Activated CD4-positive, alpha-beta T cell treated with anti-CD3 and anti-CD28 coated beads, Interleukin-10, Interleukin-2, amounts not matched to agents 100 ng/mL and 50 ng/mL, durations not matched to agents 16 hours and 8 hours (primary cell): ENCODE data around the gene DEFB124.
"Not testable (repeated sequence)": the region's sequence is repeated elsewhere in the genome, so short reads cannot be mapped to it uniquely, and the experiment has no call there.

Experiments
- DNase-seq: peaks from one replicate; pipeline ENCODE4 v3.0.0-alpha.2; 2020

DEFB124 gene, protein sequence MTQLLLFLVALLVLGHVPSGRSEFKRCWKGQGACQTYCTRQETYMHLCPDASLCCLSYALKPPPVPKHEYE

DNA sequence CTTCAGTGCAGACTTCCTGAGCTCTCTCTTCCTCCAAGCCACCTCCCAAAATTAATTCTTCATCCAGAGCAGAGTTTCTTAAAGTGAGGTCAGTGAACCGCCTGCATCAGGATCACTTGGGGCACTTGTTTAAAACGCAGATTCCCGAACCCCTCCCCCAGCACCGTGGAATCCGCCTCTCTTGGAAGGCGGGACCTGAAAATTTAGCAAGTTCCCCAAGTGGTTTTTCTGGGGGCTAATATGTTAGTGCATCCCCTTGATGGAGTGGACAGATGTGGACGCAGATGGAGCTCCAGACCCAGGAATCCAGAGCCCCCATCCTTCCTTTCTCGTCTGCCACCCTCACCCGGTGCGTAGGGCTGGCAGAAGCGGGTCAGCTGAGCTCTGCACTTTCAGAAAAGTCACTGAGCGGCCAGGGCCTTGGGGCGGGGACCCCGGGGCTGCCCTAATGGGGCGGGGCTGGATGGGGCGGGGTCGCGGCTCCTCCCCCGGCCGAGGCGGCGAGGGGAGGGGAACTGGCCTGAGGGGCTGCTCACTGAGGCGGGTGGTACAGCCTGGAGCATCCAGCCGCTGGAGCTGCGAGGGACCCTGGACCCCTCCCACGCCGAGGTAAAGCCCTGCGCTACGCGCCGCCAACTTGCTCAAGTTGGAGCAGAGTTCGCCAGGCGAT is at the start of gene DEFB124, which contains the start of gene REM1:
Gene DEFB124 (minus strand): TSS at position 370 of the 670 bp plus-strand sequence. CDS start 2,114 bp downstream, outside the sequence.
Gene REM1 (plus strand): TSS at position 531 of the 670 bp plus-strand sequence. CDS start 1,158 bp downstream, outside the sequence.
- DNase-seq: no peak

DNA sequence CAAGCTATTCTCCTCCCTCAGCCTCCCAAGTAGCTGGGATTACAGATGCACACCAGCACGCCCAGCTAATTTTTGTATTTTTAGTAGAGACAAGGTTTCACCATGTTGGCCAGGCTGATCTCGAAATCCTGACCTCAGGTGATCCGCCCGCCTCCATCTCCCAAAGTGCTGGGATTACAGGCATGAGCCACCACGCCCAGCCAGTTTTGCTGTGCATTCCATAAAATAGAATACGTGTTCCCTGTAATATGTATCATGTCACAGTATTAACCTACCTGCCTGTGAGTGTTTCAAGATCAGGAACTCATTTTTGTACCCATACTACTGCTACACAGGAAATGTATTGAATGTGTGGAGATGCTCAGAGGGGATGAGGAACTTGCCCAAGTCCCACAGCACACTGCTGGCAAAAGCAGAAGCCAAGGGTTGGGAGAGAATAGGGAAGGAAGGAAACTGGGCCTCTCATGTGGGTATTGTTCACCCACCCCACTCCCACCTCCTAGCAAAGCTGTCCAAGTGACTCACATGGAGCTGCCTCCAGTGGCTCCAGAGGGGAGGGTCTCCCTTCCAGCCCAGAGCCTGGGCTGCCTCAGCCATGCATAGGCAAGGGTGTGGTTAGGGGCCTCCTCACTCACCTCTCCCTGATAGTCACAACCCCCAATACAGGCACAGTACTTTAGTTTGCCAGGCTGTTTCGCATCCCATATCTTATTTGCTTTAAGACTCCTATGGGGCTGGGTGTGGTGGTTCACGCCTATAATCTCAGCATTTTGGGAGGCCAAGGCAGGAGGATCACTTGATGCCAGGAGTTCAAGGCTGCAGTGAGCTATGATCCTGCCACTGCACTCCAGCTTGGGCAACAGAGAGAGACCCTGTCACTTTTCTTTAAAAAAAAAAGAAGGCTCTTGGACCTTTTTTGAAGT is 48.7 kb upstream of the DEFB124 start:
- DNase-seq: no peak

DNA sequence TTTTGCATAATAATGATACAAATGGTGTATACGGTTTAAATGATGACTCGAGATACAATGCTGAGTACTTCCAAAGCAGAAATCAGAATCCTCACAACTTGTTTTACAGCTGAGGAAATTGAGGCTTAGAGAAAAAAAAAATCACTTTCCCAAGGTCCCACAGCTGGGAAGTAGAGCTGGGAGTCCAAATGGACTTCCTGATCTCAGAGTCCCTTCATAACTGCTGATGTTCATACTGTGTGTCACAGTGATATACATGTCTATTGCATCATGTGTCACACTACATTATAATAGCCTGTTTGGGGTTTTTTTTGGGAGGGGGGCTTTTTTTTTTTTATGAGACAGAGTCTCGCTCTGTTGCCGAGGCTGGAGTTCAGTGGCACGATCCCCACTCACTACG is 47.8 kb upstream of the DEFB124 start:
- DNase-seq: no peak

DNA sequence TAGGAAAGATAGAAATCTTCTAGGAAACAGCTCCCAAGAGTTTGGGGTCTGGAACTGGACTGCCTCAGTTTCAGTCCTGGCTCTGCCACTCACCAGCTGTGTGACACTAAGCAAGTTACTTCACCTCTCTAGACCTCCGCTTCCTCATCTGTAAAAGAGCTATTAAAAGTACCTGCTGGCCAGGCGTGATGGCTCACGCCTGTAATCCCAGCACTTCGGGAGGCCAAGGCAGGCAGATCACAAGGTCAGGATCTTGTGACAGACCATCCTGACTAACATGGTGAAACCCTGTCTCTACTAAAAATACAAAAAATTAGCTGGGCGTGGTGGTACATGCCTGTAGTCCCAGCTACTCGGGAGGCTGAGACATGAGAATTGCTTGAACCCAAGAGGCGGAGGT is 46.3 kb upstream of the DEFB124 start:
- DNase-seq: not testable (repeated sequence)

DNA sequence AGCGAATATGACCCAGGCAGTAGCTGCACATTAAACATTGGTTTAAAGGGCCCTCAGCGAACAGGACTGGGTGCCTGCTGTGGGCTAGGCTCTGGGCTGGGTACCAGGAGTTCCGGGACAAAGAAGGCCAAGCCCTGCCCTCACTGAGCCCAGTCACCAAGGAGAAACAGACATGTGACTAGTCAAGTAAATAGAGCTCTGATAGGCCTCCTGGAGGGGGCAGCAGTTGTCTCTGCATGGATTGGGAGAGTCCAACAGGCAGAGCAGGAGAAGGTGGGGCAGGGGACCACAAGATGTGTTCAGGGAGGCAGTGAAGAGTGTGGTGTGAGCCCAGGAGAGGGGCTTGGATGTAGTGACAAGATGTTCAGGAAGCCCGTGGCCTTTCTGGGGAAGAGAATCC is 42.4 kb upstream of the DEFB124 start:
- DNase-seq: no peak

DNA sequence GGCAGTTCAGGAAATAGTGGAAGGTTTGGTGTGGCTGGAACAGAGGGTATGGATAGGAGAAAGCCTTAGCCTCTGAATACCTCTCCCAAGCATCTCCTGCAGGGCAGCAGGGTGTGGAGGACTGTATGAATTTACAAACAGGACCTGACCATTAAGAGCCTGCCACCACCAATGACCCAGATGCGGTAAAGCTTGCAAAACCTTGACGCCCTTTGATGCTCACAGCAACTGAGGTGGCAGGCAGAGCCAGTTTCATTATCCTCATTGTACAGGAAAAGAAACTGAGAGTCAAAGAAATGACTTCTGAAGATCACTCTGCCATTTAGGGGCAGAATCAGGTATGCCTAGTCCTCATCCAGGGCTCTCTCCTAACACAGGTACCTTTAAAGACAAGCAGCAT is 41.7 kb upstream of the DEFB124 start:
- peak; percentile 56 for DNase-seq

DNA sequence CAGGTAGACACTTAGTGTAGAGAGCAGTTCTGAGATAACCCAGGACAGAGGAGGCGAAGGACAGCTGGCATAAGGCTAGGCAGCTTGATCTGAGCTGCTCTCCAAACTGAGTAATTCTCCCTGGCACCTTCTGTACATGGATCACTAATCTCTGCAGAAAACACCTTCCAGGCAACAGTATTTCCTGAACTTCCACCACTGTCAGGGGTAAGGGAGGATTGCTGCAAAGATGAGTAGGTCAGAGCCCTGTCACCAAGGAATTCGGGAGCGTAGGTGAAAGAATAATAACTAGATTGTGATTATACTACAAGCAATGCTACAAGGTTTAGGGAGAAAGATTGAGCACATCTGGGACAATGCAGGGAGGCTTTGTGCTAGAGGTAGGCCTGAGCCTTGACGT is 41.2 kb upstream of the DEFB124 start:
- DNase-seq: no peak

DNA sequence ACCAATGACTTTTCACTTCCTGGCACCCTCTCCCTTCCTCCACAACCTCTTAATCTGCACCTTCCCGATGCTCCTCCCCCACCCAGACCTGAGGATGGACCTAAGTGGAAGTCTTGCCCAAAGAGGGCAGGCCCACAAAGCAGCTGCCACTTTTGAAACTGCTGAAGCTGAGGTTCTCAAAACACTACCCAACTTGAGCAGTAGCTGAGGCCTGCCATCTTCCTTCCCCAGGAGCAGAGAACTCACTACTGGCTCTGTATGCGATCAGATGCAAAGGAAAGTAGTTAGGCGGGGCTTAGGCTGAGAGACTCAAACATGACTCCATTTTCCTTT is 40.8 kb upstream of the DEFB124 start:
- DNase-seq: peak; percentile 59

DNA sequence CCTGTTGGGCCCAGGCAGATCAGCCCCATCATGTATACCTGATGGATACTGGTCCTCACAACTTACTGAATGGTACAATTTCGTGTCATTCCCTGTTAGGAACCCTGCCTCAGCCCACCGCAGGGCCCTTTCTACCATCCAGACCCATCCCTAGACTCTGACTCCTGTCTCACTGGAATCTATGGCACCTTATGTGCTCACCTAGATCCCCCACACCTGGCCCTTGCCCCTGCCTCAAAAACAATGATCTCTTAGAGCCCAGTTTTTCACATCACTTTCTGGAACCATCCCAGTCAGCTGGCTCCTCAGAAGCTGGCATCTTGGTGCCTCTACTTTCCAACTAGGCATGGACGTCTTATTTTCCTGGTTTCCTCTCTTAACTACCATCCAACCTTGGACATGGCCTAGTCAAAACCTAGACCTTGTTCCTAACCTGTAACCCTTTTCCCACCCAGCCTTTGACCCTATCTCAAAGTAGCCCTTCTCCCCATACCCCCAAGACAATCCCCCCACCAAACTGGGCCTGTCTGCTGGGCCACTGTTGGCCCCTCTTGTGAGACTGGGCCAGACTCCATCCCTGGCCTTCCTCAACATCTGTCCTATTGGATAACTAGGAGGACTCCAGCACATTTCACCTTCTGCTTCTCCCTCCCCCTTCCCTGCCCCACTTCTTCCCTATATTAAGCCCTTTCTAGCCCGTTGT is 40.3 kb upstream of the DEFB124 start:
- DNase-seq: no peak

DNA sequence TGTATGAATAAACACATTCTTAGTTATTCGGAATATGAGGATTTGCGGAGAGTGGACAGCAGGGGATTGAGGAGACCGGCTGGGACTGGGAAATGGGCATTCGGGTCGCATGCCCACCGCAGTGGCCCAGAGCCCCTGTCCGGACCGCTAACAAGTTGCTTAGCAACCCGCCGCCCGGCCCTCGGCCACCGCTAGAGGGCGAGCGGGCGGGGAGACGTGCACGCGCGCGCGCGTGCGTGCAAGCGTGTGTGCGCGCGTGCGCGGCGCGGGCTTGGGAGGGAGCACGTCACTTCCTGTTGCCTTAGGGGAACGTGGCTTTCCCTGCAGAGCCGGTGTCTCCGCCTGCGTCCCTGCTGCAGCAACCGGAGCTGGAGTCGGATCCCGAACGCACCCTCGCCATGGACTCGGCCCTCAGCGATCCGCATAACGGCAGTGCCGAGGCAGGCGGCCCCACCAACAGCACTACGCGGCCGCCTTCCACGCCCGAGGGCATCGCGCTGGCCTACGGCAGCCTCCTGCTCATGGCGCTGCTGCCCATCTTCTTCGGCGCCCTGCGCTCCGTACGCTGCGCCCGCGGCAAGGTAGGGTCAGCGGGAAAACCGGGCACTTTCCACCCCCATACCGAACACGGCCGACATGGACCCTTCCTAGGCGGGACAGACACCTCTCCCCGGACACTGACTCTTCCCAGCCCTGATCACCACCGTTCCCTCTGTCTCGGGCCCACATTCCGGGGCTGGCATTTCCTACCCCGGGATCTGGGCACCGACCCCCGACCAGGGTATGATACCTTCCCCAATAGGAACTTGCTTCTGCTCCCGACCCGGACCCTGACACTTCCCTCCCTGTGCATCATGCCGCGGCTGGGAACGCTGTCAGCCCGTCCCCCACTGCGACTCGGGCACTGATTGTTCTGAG is 39.5 kb upstream of the DEFB124 start, which contains the start of gene HM13:
Gene HM13 (plus strand): TSS at position 289 of the 918 bp plus-strand sequence. CDS start 110 bp downstream, at position 399.
- peak; percentile 94 for DNase-seq

DNA sequence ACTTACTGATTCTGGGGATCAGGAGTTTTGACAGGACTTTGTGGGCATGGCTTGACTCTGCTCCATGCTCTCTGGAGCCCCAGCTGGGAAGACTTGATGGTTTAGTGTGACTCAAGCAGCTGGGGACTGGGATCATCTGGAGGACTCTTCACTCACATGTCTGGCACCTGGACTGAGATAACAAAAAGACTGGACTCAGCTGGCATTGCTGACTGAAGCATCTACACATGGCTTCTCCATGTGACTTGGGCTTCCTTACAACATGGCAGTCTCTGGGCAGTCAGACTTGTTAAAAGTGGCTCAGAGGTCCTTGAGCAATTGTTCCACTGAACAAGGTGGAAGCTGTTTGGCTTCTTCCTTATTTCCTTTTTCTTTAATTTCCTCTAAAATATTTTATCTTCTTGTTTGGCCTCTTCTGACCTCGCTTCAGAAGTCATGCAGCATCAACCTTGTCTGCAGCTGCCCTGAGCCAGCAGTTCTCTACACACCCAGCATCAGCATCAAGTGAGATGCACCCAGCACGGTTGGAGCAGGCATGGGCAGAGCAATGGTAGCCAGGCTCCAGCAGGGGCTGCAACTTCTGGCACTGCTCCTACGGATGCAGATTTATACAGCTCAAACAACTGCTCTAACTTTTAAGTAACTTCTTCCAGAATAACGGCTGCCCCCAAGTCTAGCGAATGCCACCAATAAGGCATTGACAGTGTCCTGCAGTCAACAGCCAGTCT is 33.8 kb upstream of the DEFB124 start:
- no peak for DNase-seq

DNA sequence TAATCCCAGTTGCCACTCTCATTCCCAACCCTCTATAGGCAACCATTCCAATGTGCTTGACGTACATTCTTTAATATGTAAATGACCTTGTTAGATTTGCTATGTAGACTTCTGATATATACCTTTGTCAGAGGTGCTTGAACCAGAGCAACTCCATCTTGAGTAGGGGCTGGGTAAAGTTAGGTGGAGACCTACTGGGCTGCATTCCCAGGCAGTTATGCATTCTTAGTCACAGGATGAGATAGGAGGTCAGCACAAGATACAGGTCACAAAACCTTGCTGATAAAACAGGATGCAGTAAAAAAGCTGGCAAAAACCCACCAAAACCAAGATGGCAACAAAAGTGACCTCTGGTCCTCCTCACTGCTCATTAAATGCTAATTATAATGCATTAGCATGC is 31.0 kb upstream of the DEFB124 start:
- DNase-seq: no peak

DNA sequence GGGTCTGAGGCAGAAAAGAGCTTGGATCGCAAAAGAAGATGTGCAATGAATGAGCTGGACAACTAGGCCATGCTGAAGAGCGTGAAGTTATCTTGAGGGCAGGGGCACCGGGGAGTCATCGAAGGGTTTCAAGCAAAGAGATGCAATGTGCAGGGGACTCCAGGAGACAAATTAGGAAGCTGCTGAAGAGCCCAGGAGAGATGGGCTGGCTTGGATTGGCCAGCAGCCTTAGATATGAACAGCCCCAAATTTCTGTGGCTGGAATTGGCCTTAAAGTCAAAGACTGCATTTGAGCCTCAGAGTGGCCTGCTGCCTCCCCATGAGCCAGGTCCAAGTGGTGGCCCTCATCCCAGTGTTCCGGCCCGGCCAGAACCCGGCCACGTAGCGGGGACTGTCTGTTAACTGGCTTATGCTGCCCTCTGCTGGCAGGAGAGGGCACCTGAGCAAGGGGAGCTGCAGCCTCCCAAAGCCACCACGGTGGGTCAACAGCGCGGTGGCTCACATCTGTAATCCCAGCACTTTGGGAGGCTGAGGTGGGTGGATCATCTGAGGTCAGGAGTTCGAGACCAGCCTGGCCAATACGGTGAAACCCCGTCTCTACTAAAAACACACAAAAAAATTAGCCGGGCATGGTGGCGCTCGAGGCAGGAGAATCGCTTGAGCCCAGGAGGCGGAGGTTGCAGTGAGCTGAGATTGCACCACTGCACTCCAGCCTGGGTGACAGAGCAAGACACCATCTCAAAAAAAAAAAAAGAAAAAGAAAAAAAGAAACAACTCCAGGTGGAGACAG is 28.2 kb upstream of the DEFB124 start:
- DNase-seq: peak; percentile 85

DNA sequence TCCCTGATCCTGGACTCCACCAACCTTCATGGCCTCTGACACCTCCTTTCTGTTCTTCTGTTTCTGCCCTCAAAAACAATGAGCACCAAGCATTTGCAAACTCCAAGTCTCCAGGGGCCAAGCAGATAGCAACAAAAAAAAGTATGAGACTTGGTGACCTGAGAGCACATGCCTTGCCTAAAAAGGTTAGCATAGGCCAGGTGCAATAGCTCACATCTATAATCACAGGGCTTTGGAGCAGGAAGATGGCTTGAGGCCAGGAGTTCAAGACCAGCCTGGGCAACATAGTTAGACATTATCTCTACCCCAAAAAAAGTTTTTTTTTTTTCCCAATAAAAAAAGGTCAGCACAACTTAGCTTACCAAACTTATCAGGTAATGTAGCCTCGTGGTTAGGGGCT is 25.6 kb upstream of the DEFB124 start:
- DNase-seq: no peak

DNA sequence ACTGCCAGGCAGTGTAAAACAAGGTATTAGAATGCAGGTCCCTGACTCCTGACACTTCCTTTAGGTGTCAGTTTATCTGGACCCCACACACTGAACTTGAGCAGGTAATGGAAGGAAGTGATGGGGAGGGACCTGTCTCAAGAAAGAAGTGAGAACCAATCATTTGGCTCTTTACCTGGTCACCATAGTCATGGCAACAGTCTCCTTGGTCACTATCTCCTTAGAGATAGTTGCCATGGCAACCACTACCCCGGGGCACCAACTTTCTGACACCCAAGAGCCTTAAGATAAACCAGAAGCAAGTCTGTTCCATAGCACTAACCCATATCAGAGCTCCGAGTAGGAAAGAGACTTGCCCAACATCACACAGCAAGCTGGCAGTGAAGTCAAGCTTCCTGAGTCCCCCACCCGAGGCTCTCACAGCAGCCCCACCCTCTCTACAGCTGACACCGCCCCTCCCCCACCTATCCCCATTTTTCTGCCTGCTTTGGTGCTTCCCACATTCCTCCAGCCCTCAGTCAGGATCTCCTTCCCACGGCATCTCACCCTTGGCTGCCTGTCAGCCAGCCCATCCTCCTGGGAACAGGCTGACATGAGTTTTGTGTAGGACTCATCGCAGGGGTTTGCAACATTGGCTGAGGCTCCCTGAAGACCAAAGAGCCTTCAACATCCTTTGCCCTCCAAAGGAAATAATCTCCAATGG is 23.1 kb upstream of the DEFB124 start:
- no peak for DNase-seq

DNA sequence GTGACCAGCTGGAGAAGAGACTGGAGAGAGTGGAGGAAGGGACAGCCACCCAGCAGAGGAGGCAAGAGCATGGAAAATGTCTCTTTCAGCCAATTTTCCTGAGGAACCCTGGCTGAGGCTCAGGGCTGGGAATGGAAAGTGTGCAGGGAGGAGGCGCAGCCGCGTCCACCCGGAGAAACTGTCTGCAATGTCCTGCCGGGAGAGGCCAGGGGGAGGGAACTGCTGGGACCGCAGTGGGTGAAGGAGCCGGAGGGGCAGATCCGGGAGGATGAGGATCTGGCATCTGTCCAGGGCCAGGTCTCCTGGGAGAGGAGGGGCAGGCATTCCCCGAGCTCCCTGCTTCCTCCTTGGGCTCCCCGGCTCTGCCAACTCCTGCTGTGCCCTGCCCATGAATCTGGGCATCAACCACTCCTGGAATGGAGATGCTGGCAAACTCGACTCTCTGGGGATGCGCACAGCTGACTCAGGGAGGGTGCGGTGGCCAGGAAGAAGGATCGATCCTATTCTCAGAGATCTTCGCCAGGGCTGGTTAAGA is 21.9 kb upstream of the DEFB124 start:
- no peak for DNase-seq

DNA sequence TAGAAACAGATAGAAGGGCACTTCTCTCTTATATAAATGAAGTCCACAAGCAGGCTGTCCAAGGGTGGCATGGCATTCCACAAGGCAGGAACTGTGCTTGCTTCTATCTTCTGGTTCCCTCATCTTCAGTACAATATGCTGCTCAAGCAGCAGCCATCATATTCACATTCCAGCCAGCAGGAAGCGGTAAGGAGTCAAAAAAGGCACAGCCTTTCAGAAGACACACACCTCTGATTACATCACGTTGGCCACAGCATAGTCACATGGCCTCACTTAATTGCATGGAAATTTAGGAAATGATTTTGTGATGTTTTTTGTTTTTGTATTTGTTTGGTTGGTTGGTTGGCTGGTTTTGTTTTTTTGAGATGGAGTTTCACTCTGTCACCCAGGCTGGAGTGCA is 19.2 kb upstream of the DEFB124 start:
- DNase-seq: no peak

DNA sequence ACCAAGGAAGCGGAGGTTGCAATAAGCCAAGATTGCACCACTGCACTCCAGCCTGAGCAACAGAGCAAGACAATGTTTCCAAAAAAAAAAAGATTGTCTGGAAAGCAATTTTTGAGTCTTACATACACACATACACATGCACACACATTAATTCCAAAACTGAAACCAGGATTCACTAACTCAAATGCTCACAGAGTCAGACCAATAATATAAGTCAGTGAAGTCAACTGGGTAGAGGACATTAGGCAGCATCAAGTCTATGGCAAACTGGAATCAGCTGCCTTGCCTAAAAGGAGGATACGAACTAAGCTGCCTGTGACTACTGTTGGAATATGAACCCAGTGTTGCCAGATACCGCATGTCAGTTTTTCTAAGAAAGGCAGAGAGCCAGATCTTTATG is 15.8 kb upstream of the DEFB124 start:
- no peak for DNase-seq

DNA sequence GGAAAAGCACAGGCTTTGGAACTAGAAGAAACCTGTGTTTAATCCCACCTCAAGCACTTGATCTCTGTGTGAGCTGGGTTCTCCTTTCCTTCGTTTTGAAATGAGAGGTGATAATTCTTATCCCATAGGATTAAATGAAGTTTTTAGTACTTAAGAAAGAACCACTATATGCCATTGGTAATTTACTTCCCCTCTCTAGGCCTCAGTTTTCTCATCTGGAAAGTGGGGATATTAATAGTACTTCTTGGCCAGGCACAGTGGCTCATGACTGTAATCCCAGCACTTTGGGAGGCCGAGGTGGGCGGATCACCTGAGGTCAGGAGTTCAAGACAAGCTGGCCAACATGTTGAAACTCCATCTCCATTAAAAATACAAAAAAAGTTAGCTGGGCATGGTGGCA is 14.2 kb upstream of the DEFB124 start:
- no peak for DNase-seq

DNA sequence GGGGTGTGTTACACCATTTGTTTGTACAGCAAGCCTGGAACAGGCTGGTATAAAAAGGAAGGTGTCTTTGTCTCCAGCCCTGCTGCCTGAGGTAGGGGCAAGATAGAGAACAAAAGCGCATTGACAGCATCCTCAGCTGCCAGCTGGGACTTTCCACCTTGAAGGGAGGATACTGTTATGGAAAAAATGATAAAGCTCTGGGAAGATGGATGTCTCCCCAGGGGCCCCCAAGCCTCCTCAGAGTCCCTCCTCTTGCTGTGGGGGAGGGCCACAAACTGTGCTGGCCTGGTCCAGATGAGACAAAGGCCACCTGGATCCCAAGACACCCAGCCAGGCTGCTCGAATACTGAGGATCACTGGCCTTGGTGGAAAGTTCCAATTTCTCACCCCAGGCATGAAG is 13.2 kb upstream of the DEFB124 start:
- DNase-seq: no peak
